HL-60/S4 treated with phorbol 12-myristate 13-acetate at 8.2 ng/mL for 4 days and 3 days (cell line): ENCODE data around the gene SYT4.
"Not testable (repeated sequence)": the region's sequence is repeated elsewhere in the genome, so short reads cannot be mapped to it uniquely, and the experiment has no call there.

ENCODE experiments used
- in situ Hi-C: fragments of 300-500 bp; cut with MboI; formaldehyde crosslinking; loops from 2 replicates; pipeline ENCODE4 v1.15.0; 2022; ENCODE audit warnings: low sequenced_read_pairs

SYT4 gene

DNA sequence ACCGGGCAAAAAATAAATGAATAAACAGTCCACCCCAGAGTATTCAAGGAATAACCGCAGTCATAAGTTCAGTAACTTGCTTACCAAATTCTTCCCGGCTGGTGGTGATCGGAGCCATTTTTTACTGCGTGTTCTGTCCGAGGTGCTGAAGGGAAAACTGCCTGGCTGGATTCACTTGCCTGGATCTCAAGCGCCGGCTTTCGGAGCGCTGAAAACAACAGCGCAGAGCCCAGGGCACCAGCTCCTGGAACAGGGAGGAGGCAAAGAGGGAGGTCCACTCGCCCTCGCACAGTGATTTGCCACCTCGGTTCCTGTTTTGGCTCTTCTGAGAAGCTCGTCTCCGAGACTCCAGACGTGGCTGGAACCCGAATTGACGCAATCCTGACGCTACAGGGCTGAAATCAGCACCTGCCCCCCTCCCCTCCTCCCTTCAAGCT is at the start of gene SYT4:
TSS of gene SYT4 (minus strand) at position 327 of the 437 bp plus-strand sequence. CDS start at position 118, 209 bp downstream.
- in situ Hi-C loops: no loop called here

GRCh38 chr18:43322132-43322531 is 44.8 kb upstream of the SYT4 start:
- in situ Hi-C loops: no loop called here

DNA sequence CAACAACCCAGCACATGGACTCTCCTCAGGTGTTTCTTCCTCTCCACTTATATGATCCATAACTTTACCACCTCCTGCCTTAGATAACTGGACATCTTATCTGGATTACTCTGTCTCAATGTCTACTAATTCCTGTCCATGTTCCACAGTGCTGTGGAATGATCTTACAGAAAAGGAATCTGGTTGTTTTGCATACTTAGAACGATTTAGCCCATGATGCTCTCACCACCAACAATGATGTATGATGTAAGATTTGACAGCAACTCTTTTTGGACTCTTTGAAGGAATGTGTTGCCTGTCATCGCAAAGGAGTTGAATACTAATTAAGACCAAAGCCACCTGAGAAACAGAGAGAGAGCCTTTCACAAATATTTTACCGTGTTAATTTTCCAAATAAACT is 37.7 kb upstream of the SYT4 start:
- in situ Hi-C loops: no loop called here

- in situ Hi-C loops: no loop called here
Measured at GRCh38 chr18:43312891-43313290, 35.6 kb upstream of the SYT4 start.

DNA sequence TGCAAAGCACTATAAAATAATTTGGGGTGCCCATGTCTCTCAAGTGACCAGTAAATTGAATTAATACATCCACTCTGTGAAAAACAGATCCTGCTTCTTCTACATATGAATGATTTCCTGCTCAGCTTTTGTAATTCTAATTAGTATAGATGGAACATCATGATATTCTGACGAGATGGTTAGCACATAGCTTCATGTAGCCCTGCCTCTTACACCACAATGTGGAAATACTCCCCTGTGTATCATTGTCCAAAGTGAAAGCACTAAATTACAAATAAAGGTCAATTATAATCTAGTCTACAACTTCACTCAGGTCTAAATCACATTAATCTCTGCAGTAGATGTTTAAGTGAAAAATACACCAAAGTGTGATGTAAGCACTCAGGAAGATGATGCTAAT is 32.9 kb upstream of the SYT4 start:
- in situ Hi-C loops: no loop called here

- in situ Hi-C loops: no loop called here
Measured at GRCh38 chr18:43303376-43303775, 26.1 kb upstream of the SYT4 start.

DNA sequence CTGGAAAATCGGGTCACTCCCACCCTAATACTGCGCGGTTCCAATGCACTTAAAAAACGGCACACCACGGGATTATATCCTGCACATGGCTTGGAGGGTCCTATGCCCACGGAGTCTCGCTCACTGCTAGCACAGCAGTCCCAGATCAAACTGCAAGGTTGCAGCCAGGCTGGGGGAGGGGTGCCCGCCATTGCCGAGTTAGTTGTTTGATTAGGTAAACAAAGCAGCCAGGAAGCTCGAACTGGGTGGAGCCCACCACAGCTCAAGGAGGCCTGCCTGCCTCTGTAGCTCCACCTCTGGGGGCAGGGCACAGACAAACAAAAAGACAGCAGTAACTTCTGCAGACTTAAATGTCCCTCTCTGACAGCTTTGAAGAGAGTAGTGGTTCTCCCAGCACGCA is 8.9 kb upstream of the SYT4 start:
- in situ Hi-C loops: not testable (repeated sequence)

GRCh38 chr18:43283299-43283698 is 6.0 kb upstream of the SYT4 start:
- in situ Hi-C loops: no loop called here

GRCh38 chr18:43279015-43279744 is 1.9 kb upstream of the SYT4 start:
- in situ Hi-C loops: no loop called here

DNA sequence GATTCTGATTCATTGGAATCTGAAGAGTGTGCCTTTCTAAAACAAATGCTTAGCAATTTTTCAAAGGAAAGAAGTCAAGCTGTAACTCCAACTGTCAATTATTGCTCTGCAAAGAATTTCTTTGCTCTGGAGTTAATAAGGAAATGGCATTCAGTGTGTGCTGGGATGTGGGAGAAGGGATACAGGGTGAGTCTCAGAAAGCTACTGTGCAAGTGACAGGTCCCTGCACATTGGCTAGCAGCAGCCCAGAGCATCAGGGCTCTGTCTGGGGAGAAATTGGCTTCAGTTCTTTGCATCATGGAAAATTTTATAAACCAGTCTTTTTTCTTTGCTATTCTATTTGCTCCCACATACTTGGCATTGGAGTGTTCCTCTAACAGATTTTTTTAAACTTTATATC is 1.1 kb upstream of the SYT4 start:
- in situ Hi-C loops: no loop called here

DNA sequence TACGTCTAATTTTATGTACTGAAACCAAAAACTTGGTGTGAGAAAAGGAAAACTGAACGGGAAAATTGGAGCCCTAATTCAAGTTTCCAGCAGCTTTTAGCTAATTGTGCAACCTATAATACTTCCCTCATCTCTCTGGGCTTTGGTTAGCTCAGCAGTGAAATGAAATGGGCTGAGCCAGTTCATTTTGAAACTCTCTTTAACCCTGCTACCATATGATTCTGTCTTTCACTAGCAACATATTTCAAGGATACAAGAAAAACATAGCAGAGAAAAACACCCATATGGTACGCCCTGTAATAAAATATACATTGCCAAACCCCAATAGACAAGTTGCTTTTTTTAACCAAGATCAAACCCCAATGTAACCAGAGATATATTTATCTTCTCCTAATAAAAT is 799 bp downstream of the SYT4 start:
- in situ Hi-C loops: no loop called here

DNA sequence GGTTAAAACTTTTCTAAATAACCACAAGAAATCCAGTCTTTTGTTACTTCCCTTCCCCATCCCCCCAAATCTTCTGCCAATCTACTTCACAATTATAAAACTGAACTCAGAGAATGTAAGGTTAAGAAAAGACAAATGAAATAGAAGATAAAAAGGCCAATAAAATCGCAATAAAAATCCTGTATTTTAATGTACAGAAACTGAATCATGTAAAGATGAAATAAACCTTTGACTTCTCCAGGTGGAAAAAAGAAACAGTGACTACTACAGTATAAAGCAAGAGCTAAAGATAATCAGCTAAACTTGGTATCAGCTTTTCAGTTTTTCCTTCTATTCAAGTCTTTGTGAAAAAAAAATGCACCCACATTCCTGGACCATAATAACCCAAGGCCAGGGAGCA is 1.7 kb downstream of the SYT4 start:
- in situ Hi-C loops: no loop called here

GRCh38 chr18:43274526-43274925 is 2.8 kb downstream of the SYT4 start:
- in situ Hi-C loops: no loop called here

GRCh38 chr18:43271593-43272432 is 5.5 kb downstream of the SYT4 start:
- in situ Hi-C loops: no loop called here

DNA sequence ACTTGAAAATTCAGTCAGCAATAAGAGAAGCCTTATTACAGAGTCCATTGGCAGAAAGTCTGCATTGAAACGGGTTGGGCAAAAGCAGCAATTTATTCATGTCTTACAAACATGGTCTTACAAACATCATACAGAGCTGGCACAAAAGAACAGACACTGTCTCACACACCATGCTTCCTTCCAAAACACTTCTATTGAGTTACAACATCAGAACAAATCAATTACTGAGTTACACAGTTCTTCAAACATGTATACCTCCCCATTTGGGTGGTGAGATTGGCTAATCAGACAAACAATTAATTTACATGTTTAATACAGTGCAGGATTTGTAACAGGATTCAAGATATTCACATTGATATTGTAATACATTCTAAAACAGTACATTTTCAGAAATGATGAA is 9.5 kb downstream of the SYT4 start:
- in situ Hi-C loops: no loop called here

GRCh38 chr18:43265465-43265864 is 11.8 kb downstream of the SYT4 start:
- in situ Hi-C loops: no loop called here

GRCh38 chr18:43248610-43249249 is 28.6 kb downstream of the SYT4 start:
- in situ Hi-C loops: no loop called here

- in situ Hi-C loops: no loop called here
Measured at GRCh38 chr18:43247944-43248343, 29.3 kb downstream of the SYT4 start.

DNA sequence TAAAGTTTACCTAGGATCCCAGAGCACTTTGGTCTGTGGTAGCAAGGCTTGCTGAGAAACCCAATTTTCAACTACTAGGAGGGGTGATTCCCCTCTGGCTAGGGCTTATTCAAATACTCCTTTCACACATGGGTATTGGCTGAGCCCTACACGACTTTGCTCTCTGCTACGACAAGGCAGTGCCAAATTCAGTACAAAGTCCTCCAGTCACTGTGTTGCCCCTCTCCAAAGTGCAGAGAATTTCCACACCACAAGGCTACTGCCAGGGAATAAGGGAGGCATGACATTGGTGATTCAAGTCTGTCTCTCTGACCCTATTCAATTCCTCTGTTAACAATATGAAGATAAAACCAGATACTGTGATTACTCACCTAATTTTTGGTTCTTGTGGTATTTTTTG is 38.9 kb downstream of the SYT4 start:
- in situ Hi-C loops: no loop called here

GRCh38 chr18:43236921-43237320 is 40.4 kb downstream of the SYT4 start:
- in situ Hi-C loops: no loop called here

DNA sequence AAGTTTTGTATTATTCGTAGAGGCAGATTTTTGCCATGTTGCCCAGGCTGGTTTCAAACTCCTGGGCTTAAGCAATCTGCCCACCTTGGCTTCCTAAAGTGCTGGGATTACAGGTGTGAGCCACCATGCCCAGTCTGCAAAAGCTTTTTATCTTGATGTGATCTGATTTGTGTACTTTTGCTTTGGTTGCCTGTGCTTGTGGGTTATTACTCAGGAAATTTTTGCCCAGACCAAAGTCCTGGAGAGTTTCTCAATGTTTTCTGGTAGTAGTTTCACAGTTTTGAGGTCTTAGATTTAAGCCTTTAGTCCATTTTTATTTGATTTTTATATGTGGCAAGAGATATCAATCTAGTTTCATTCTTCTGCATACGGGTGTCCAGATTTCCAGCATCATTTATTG is 42.4 kb downstream of the SYT4 start:
- in situ Hi-C loops: no loop called here

DNA sequence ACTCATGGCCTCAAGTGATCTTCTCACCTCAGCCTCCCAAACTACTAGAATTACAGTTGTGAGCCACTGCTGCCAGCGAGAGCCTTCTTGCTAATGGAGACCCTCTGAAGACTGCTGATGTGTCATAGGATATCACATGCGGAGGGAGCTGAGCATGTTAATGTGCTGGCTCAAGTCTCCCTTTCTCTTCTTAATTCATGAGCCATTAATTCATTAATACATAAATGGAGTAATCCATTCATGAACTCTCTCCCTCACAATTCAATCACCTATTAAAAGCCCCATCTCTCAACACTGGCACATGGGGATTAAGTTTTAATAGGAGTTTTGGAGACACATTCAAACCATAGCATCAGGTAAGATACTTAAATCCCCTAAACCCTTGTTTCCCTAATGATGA is 54.8 kb downstream of the SYT4 start:
- in situ Hi-C loops: no loop called here
